GM19099 (cell line): Measurements from ENCODE around the gene HP1BP3.

Experiments used
- POLR2A ChIP-seq: IDR thresholded peaks from 3 replicates; pipeline ENCODE4 v1.6.1; 2011; ENCODE audit warnings: low read depth; ENCODE audit not compliant: insufficient read length; ENCODE audit errors: extremely low read depth

The HP1BP3 gene

GRCh38 chr1:20712215-20712577 is 74.9 kb downstream of the HP1BP3 start:
- no peak for TF ChIP-seq POLR2A

- TF ChIP-seq POLR2A = no peak
Measured at GRCh38 chr1:20711285-20712214, 75.6 kb downstream of the HP1BP3 start.

GRCh38 chr1:20710469-20711284 is 76.4 kb downstream of the HP1BP3 start:
- TF ChIP-seq POLR2A = no peak

- TF ChIP-seq POLR2A = no peak
Measured at GRCh38 chr1:20709868-20710267, 77.2 kb downstream of the HP1BP3 start.

GRCh38 chr1:20708891-20709290 is 78.2 kb downstream of the HP1BP3 start:
- no peak for TF ChIP-seq POLR2A

GRCh38 chr1:20708057-20708456 is 79.0 kb downstream of the HP1BP3 start:
- no peak for TF ChIP-seq POLR2A

- no peak for TF ChIP-seq POLR2A
Measured at GRCh38 chr1:20706841-20707240, 80.3 kb downstream of the HP1BP3 start.

- TF ChIP-seq POLR2A = no peak
Measured at GRCh38 chr1:20705203-20705755, 81.8 kb downstream of the HP1BP3 start.

GRCh38 chr1:20704390-20705202 is 82.5 kb downstream of the HP1BP3 start:
- no peak for TF ChIP-seq POLR2A

GRCh38 chr1:20703124-20703756 is 83.9 kb downstream of the HP1BP3 start:
- no peak for TF ChIP-seq POLR2A

- no peak for TF ChIP-seq POLR2A
Measured at GRCh38 chr1:20702416-20702815, 84.7 kb downstream of the HP1BP3 start.

- no peak for TF ChIP-seq POLR2A
Measured at GRCh38 chr1:20701847-20702246, 85.3 kb downstream of the HP1BP3 start.

GRCh38 chr1:20701446-20701845 is 85.7 kb downstream of the HP1BP3 start:
- no peak for TF ChIP-seq POLR2A

GRCh38 chr1:20700636-20701215 is 86.4 kb downstream of the HP1BP3 start:
- TF ChIP-seq POLR2A = no peak
